K562 (cell line): Measurements from ENCODE around the gene UQCRHL. TPM values are rescaled to one million over a fixed set of nuclear protein-coding genes. Genes with fewer than 3 reads are reported as not detected.

ENCODE experiments used
- CEBPB ChIP-seq: fragments of 450-650 bp; IDR thresholded peaks from 2 replicates; pipeline ENCODE4 v1.6.1; 2016; ENCODE audit warnings: missing genetic modification characterization, missing compliant biosample characterization
- HDAC2 ChIP-seq: fragments of 450-650 bp; IDR thresholded peaks from 2 replicates; pipeline ENCODE4 v1.6.1; 2016; ENCODE audit warnings: mild to moderate bottlenecking
- HEY1 ChIP-seq: fragments of 250-450 bp; sonication (Bioruptor Pico); IDR thresholded peaks from 2 replicates; pipeline ENCODE4 v1.5.0; 2020; ENCODE audit warnings: mild to moderate bottlenecking, moderate library complexity, borderline replicate concordance
- PHF8 ChIP-seq: fragments of 200-600 bp; sonication (generic); IDR thresholded peaks from 2 replicates; pipeline ENCODE4 v1.6.1; 2012; ENCODE audit warnings: mixed run types, mild to moderate bottlenecking, inconsistent platforms, low read length, moderate library complexity, borderline replicate concordance
- RUNX1 ChIP-seq: sonication (generic); IDR thresholded peaks from 2 replicates; pipeline ENCODE4 v1.6.1; 2016; ENCODE audit warnings: antibody characterized with exemption, low read depth
- SIRT6 ChIP-seq: IDR thresholded peaks from one replicate; pipeline ENCODE4 v1.6.1; 2012; ENCODE audit warnings: low read depth, mild to moderate bottlenecking, control low read depth, inconsistent platforms, low read length, moderate library complexity
- U2AF1 ChIP-seq: fragments of 200-400 bp; formaldehyde crosslinking; optimal IDR thresholded peaks from 2 replicates; pipeline ENCODE3; 2017; ENCODE audit warnings: mild to moderate bottlenecking, low read depth, low read length, moderate library complexity
- ZNF589 ChIP-seq: fragments of 200-800 bp; sonication (Bioruptor generic); IDR thresholded peaks from 2 replicates; pipeline ENCODE4 v1.6.1; 2016; ENCODE audit warnings: low read depth, missing genetic modification characterization, missing compliant biosample characterization
- polyA plus RNA-seq, 8 experiments: library from polyadenylated mRNA; depleted of rRNA in 4 of 8; stranded (reverse) in 5 of 8; unstranded in 3 of 8; fragments of >200 nt; fragmentation: Nextera tagmentation in 2 of 8; fragmentation: Illumina TruSeq in 1 of 8; extraction: Ambion mirVana in 2 of 8; extraction: Trizol in 1 of 8; gene quantifications; 2 replicates each; pipeline versions ENCODE4 v1.2.1 to v1.2.3, GENCODE V29; 2011 to 2014; ENCODE audit warnings: inconsistent platforms in 1 of 8, missing spikeins in 1 of 8
- total RNA-seq, 7 experiments: library from RNA; depleted of rRNA in 6 of 7; stranded (reverse); fragments of >200 nt in 6 of 7; fragmentation: Illumina TruSeq in 2 of 7; extraction: Trizol in 2 of 7; gene quantifications; 2 replicates each; pipeline versions ENCODE4 v1.2.1 to v1.2.3, GENCODE V29; 2011 to 2021; ENCODE audit warnings: low replicate concordance in 1 of 7
- TF ChIP-seq, protein P1 (sequence below): fragments of 250-450 bp; sonication (Bioruptor Pico); IDR thresholded peaks from 2 replicates; pipeline ENCODE4 v1.5.0; 2022; ENCODE audit warnings: mild to moderate bottlenecking

UQCRHL gene
- total and polyA plus RNA-seq, 9 of the 15 experiments (the other 6 are each of a cell fraction or from before 2014, with no cell fraction given), result 5.1 to 41.3 (median 21.8) TPM

DNA sequence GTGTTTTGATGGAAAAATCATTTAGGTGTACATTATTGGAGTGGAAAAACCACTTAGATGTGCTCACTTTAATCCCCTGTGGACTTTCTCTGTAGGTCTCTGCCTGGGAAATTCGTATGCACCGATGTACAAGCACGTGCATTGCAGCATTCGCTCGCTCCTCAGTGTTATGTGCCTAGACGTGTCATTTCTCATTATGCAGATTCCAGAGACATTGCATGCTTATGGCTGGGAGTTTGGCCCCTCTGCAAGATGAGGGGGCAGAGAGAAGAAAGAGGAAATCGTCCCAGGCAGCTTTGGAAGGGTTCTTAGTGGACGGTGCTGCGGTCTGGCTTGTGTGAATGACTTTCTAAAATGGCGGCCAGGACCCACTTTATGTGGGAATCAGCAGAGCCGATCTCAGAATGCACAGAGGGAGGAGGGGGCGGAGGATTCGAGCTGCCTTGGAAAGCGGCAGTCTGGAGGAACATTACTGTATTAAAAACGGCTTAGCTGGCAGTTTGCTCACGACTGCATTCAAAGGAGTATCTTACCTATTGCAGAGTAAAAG lies 42.4 kb upstream of the UQCRHL start (continued):
- no peak for TF ChIP-seq U2AF1
- TF ChIP-seq, protein P1, sequence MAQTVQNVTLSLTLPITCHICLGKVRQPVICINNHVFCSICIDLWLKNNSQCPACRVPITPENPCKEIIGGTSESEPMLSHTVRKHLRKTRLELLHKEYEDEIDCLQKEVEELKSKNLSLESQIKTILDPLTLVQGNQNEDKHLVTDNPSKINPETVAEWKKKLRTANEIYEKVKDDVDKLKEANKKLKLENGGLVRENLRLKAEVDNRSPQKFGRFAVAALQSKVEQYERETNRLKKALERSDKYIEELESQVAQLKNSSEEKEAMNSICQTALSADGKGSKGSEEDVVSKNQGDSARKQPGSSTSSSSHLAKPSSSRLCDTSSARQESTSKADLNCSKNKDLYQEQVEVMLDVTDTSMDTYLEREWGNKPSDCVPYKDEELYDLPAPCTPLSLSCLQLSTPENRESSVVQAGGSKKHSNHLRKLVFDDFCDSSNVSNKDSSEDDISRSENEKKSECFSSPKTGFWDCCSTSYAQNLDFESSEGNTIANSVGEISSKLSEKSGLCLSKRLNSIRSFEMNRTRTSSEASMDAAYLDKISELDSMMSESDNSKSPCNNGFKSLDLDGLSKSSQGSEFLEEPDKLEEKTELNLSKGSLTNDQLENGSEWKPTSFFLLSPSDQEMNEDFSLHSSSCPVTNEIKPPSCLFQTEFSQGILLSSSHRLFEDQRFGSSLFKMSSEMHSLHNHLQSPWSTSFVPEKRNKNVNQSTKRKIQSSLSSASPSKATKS, result no peak
- no peak for TF ChIP-seq RUNX1
- no peak for TF ChIP-seq CEBPB
- no peak for TF ChIP-seq ZNF589 (CRISPR knock-in tag)
- no peak for TF ChIP-seq SIRT6
- peak; percentile 42; the same call in 1 of the 2 replicates for TF ChIP-seq PHF8
- peak; percentile 90 for TF ChIP-seq HDAC2
- no peak for TF ChIP-seq HEY1
